ENCODE results near the gene AVPI1.

GRCh38 chr10:97723001-97723400 lies 36.0 kb upstream of the AVPI1 start:
- TF ChIP-seq CTCF (conservative IDR thresholded peaks at IDR 0.05; ENCODE audit: low read depth, low read length) (no peak), EZH2 (IDR thresholded peaks at IDR 0.05; ENCODE audit: borderline replicate concordance, low read depth, low read length, poor library complexity, severe bottlenecking) (no peak)
